KMS-11 (cell line): ENCODE data around the gene SDHAF3.

Source experiments
- H2AFZ ChIP-seq: fragments of 200-600 bp; sonication (generic); 2 replicates; pipeline ENCODE4 v1.6.1; 2016; ENCODE audit warnings: antibody characterized with exemption, mixed run types, low read depth
- H3K27ac ChIP-seq: fragments of 200-600 bp; sonication (generic); 2 replicates; pipeline ENCODE4 v1.6.1; 2016; ENCODE audit warnings: mild to moderate bottlenecking, mixed run types
- H3K27me3 ChIP-seq: fragments of 200-600 bp; sonication (generic); 2 replicates; pipeline ENCODE4 v1.6.1; 2017; ENCODE audit warnings: mild to moderate bottlenecking, low read depth, mixed run types, moderate library complexity; ENCODE audit not compliant: insufficient read depth
- H3K36me3 ChIP-seq: fragments of 200-600 bp; sonication (generic); 2 replicates; pipeline ENCODE4 v1.6.1; 2017; ENCODE audit warnings: mild to moderate bottlenecking, mixed run types; ENCODE audit not compliant: insufficient read depth
- H3K4me1 ChIP-seq: fragments of 200-600 bp; sonication (generic); 2 replicates; pipeline ENCODE4 v1.6.1; 2016; ENCODE audit warnings: mild to moderate bottlenecking, low read depth, mixed run types; ENCODE audit not compliant: poor library complexity, severe bottlenecking
- H3K4me2 ChIP-seq: fragments of 200-600 bp; sonication (generic); 2 replicates; pipeline ENCODE4 v1.7.0; 2016; ENCODE audit warnings: mild to moderate bottlenecking, mixed run types
- H3K4me3 ChIP-seq: fragments of 200-600 bp; sonication (generic); IDR thresholded peaks from 2 replicates; pipeline ENCODE4 v1.6.1; 2017; ENCODE audit warnings: low read depth, low read length, mixed read lengths; ENCODE audit not compliant: insufficient read depth
- H3K79me2 ChIP-seq: fragments of 200-600 bp; sonication (generic); 2 replicates; pipeline ENCODE4 v1.6.1; 2016; ENCODE audit warnings: low read depth, mixed run types; ENCODE audit not compliant: insufficient read depth
- H3K9ac ChIP-seq: fragments of 200-600 bp; sonication (generic); 2 replicates; pipeline ENCODE4 v1.6.1; 2016; ENCODE audit warnings: mild to moderate bottlenecking, mixed run types
- H4K20me1 ChIP-seq: fragments of 200-600 bp; sonication (generic); 2 replicates; pipeline ENCODE4 v1.6.1; 2016; ENCODE audit warnings: mild to moderate bottlenecking, mixed run types; ENCODE audit not compliant: insufficient read depth
- TF ChIP-seq, protein P1 (sequence below): fragments of 200-600 bp; sonication (generic); conservative IDR thresholded peaks from 2 replicates; pipeline ENCODE4 v1.6.1; 2017; ENCODE audit warnings: low read depth, mild to moderate bottlenecking, antibody characterized with exemption, low read length, moderate library complexity, mixed read lengths

Gene SDHAF3

DNA sequence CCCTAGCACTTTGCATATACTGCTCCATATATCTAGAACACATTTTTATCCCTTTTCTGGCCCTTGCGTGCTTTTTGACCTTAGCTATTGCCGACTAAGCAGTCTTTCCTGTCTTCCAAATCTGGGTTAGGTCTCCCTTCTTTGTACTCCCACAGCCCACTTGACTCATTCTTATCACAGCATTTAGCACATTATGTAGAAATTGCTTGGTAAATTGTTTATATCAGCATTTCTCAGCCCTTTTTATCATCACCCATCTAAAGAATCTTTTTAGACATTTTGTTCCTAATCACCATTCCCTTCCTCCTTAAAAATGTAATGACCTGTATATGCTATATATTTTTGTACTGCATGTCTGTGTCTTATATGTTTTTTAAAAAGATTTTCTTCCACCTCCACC is 101.7 kb downstream of the SDHAF3 start:
- H2AFZ ChIP-seq = peak overlapping the region; percentile 60; the same call in 1 of the 2 replicates
- peak overlapping the region; percentile 10; the same call in 1 of the 2 replicates for H3K9ac ChIP-seq
- no peaks in the 10 kb centered on the region for H4K20me1 ChIP-seq
- H3K27ac ChIP-seq = peak overlapping the region; percentile 19; the same call in 1 of the 2 replicates
- H3K79me2 ChIP-seq = no peaks in the 10 kb centered on the region
- H3K4me2 ChIP-seq = peak overlapping the region; percentile 77
- peaks cover 15% of the 10 kb centered on the region for H3K4me1 ChIP-seq
- no peaks in the 10 kb centered on the region for H3K36me3 ChIP-seq
- H3K27me3 ChIP-seq = no peaks in the 10 kb centered on the region
- TF ChIP-seq, protein P1, sequence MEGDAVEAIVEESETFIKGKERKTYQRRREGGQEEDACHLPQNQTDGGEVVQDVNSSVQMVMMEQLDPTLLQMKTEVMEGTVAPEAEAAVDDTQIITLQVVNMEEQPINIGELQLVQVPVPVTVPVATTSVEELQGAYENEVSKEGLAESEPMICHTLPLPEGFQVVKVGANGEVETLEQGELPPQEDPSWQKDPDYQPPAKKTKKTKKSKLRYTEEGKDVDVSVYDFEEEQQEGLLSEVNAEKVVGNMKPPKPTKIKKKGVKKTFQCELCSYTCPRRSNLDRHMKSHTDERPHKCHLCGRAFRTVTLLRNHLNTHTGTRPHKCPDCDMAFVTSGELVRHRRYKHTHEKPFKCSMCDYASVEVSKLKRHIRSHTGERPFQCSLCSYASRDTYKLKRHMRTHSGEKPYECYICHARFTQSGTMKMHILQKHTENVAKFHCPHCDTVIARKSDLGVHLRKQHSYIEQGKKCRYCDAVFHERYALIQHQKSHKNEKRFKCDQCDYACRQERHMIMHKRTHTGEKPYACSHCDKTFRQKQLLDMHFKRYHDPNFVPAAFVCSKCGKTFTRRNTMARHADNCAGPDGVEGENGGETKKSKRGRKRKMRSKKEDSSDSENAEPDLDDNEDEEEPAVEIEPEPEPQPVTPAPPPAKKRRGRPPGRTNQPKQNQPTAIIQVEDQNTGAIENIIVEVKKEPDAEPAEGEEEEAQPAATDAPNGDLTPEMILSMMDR = no peak
- H3K4me3 ChIP-seq = no peak overlapping the region

DNA sequence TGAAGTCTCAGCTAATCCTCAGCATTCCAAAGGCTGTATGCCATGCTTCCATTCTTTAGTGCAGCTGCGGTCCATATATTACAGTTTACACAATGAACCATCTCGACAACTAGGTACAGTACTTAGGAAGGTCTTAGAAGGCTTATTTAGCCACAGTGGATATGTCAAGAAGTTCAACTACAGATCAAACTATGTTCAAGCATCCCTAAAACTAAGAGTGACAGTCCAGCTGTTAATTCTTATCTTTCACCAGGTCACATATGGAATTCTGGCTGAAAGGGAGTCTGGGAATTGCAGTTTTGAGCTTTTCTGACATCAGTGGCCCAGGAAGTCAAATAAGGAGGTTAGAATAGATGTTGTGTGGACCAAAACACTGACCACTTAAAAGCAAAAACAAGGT is 106.8 kb downstream of the SDHAF3 start:
- Histone ChIP-seq H3K9ac (no peak overlapping the region), H3K4me1 (peaks cover 4% of the 10 kb centered on the region), H3K4me2 (no peak overlapping the region), H3K79me2 (no peaks in the 10 kb centered on the region), H3K27me3 (no peaks in the 10 kb centered on the region), H3K4me3 (no peak overlapping the region), H2AFZ (no peak overlapping the region), H4K20me1 (no peaks in the 10 kb centered on the region), H3K27ac (no peak overlapping the region), H3K36me3 (no peaks in the 10 kb centered on the region)
- TF ChIP-seq, protein P1 = no peak

DNA sequence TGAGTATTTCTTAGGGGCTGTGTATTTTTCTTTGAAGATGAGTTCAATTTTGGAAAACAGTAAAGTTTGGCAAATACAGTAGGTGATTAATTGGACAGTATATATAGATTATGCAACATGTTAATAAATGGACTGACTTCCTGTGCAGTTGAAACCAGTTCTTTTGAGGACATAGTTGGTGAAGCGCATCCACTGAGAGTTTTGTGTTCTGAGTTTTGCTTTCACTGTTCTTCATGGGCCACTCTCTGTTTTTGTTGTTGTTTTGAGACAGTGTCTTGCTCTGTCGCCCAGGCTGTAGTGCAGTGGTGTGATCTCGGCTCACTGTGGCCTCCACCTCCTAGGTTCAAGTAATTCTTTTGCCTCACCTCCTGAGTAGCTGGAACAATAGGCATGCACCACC is 109.0 kb downstream of the SDHAF3 start:
- Histone ChIP-seq H3K9ac (no peak overlapping the region), H3K27ac (no peak overlapping the region), H2AFZ (no peak overlapping the region), H3K27me3 (no peaks in the 10 kb centered on the region), H3K36me3 (no peaks in the 10 kb centered on the region), H3K4me1 (no peaks in the 10 kb centered on the region), H4K20me1 (no peaks in the 10 kb centered on the region), H3K79me2 (no peaks in the 10 kb centered on the region), H3K4me2 (no peak overlapping the region), H3K4me3 (no peak overlapping the region)
- TF ChIP-seq, protein P1 = no peak
